Fibroblast of villous mesenchyme (primary cell): ENCODE data around the gene YPEL1. TPM values are rescaled to one million over a fixed set of nuclear protein-coding genes. Genes with fewer than 3 reads are reported as not detected.
"Not testable (repeated sequence)": the region's sequence is repeated elsewhere in the genome, so short reads cannot be mapped to it uniquely, and the experiment has no call there.

Experiments
- DNase-seq: peaks from one replicate; pipeline ENCODE4 v3.0.0-alpha.2; 2010; ENCODE audit warnings: low read depth
- H3K4me3 ChIP-seq: 2 replicates; pipeline ENCODE4 v1.5.1; 2011; ENCODE audit warnings: low read depth, mild to moderate bottlenecking, low read length
- CTCF ChIP-seq: IDR thresholded peaks from 2 replicates; pipeline ENCODE4 v1.5.1; 2012; ENCODE audit warnings: low read depth, mild to moderate bottlenecking, low read length; ENCODE audit not compliant: insufficient read depth
- total RNA-seq: library from RNA; depleted of rRNA; stranded (reverse); fragments of >200 nt; gene quantifications from 2 replicates; pipeline ENCODE4 v1.2.3, GENCODE V29; 2012

The YPEL1 gene
- total RNA-seq, 1 donor, result under 0.01 TPM

GRCh38 chr22:21730535-21731308 lies 4.9 kb downstream of the YPEL1 start:
- TF ChIP-seq CTCF, result no peak
- no peak overlapping the region for H3K4me3 ChIP-seq
- DNase-seq, result no peak

- not testable (repeated sequence) for DNase-seq
Observed at GRCh38 chr22:21729184-21729583, 6.4 kb downstream of the YPEL1 start.

GRCh38 chr22:21728270-21728669 lies 7.3 kb downstream of the YPEL1 start:
- no peak for DNase-seq
- TF ChIP-seq CTCF, result no peak
- H3K4me3 ChIP-seq, result no peak overlapping the region

More at GRCh38 chr22:21729184-21729583, 6.4 kb downstream of the YPEL1 start:
- H3K4me3 ChIP-seq, result not testable (repeated sequence)

GRCh38 chr22:21727768-21728167 lies 7.8 kb downstream of the YPEL1 start:
- DNase-seq, result no peak
- no peak for TF ChIP-seq CTCF

GRCh38 chr22:21727159-21727558 lies 8.4 kb downstream of the YPEL1 start:
- TF ChIP-seq CTCF, result no peak
- DNase-seq, result no peak

More at GRCh38 chr22:21727768-21728167, 7.8 kb downstream of the YPEL1 start:
- H3K4me3 ChIP-seq, result no peak overlapping the region

GRCh38 chr22:21726650-21727049 lies 8.9 kb downstream of the YPEL1 start:
- DNase-seq, result peak; percentile 8
- TF ChIP-seq CTCF, result peak; percentile 42
- H3K4me3 ChIP-seq, result no peak overlapping the region

More at GRCh38 chr22:21727159-21727558, 8.4 kb downstream of the YPEL1 start:
- no peak overlapping the region for H3K4me3 ChIP-seq

- no peak for DNase-seq
- no peak overlapping the region for H3K4me3 ChIP-seq
- no peak for TF ChIP-seq CTCF
Observed at GRCh38 chr22:21725956-21726649, 9.5 kb downstream of the YPEL1 start.

GRCh38 chr22:21724496-21724895 lies 11.1 kb downstream of the YPEL1 start:
- H3K4me3 ChIP-seq, result not testable (repeated sequence)

GRCh38 chr22:21721195-21721852 lies 14.3 kb downstream of the YPEL1 start:
- not testable (repeated sequence) for DNase-seq

More at GRCh38 chr22:21724496-21724895, 11.1 kb downstream of the YPEL1 start:
- DNase-seq, result not testable (repeated sequence)

GRCh38 chr22:21720191-21720859 lies 15.3 kb downstream of the YPEL1 start:
- not testable (repeated sequence) for H3K4me3 ChIP-seq, DNase-seq

More at GRCh38 chr22:21721195-21721852, 14.3 kb downstream of the YPEL1 start:
- not testable (repeated sequence) for H3K4me3 ChIP-seq
